Measurements from ENCODE around the gene BCR. TPM values are rescaled to one million over a fixed set of nuclear protein-coding genes. Genes with fewer than 3 reads are reported as not detected.

The BCR gene
- polyA plus RNA-seq, 3 donors: 10.3 to 37.9 (median 14.8) TPM

DNA sequence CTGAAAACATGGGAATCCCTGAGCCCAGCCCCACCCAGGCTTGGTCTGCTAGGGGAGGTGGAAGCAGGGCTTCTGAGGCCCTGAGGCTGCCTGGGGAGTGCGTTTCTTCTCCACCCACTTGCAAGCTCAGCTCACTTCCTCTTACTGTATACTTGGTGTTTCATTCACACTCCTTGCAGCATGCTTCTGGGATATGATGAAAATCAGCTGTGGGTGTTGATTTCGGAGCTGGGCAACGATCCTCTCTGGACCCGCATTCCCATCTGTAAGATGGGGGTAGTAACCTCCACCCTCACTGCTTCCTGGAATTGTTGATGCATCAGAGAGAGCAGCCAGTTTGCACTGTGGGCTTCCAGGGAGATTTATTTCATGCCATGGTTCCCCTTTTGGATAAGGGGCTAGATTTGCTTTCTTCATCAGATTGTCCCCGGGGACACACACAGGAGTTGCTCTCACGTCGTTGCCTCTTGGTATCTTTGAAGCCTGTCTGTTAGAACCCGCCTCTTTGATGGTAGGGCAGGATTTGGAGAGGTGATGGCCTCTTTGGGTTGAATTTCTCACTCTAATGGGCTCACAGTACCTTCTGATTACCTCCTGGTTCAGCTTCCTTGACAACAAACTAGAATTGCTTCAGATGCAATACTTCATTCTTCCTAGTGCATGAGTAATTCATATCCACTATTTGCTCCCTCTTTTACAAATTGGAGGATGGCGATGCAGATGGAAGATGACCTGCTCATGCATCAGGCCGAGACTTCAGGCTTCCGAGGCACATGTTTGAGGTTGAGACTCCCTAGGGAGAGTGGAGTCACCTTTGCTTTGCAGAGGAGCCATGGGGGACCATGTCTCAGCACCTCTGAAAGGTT, 40.4 kb downstream of the BCR start:
- H3K27ac ChIP-seq (ENCODE audit: low read depth, low read length): no peak overlapping the region
- WGBS, 3 donors: 47 to 76% (median 48%) methylated on average over 11 of the region's 11 CpGs

GRCh38 chr22:23221351-23221804, 41.1 kb downstream of the BCR start:
- 86 to 93% (median 88%) methylated on average over 3 of the region's 3 CpGs for WGBS, 3 donors

GRCh38 chr22:23222033-23222792, 41.9 kb downstream of the BCR start:
- WGBS, 3 donors: 66 to 92% (median 72%) methylated on average over 11 of the region's 11 CpGs
- H3K27ac ChIP-seq (ENCODE audit: low read depth, low read length): no peak overlapping the region

More at GRCh38 chr22:23221351-23221804, 41.1 kb downstream of the BCR start:
- H3K27ac ChIP-seq (ENCODE audit: low read depth, low read length): no peak overlapping the region

- WGBS, 3 donors: 80 to 85% (median 81%) methylated on average over 4 of the region's 4 CpGs
- no peak overlapping the region for H3K27ac ChIP-seq (ENCODE audit: low read depth, low read length)
These were observed 42.7 kb downstream of the BCR start for GRCh38 chr22:23222793-23223568.

DNA sequence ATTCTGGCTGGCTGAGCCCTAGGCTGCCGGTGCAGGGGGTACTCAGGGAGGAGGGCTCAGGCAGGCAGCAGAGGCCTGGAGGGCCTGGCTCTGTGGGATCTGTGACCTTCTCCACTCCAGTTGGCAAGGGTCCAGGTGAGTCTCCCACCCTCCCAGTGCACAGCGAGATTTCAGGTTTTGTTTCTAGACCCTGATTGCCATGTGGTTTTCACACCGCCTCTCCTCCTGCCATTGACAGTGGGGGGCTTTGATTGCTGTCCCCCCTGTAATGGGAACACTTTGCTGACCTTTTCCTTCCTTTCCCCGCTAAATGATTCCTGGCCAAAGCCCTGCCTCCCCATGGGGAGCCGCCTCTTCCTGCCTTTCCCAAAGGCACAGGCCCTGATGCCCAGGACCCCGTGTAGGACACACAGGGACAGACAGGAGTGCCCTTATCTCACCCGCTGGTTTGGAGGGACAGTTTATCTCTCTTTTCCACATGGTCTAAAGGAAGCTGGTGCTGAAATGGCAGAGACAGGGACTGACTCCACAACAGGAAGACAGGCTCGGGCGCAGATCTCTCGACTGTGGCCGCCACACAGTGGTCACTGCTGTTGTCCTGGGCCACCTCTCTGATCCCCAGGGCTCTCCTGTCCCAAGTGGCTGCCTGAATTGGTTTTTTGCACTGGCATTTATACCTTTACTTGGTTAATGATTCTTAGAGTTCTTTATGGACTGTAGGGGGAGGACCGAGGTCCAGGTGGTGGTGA, 43.4 kb downstream of the BCR start:
- 55 to 59% (median 56%) methylated on average over 12 of the region's 12 CpGs for WGBS, 3 donors
- H3K27ac ChIP-seq (ENCODE audit: low read depth, low read length): no peak overlapping the region

- 86 to 91% (median 87%) methylated on average over 7 of the region's 7 CpGs for WGBS, 3 donors
- H3K27ac ChIP-seq (ENCODE audit: low read depth, low read length): no peak overlapping the region
These were observed 44.5 kb downstream of the BCR start for GRCh38 chr22:23224846-23225245.

DNA sequence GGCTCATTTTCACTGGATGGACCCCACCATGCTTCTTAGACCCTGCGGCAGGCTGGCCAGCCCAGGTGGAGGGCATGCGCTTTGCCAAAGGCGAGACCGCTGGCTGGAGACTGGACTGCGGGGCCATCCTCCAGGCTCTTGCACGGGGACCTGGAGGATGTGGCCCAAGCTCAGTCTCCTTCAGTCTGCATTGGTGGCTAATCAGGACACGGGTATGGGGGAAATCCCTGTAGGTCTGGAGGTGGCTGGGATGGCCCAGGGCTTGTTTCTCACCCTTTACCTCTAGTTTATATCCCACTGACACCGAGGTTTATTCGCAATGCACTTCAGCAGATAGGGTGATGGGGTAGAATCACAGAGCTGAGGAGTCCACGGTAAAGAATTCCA, 45.0 kb downstream of the BCR start:
- H3K27ac ChIP-seq (ENCODE audit: low read depth, low read length): peak overlapping the region; percentile 21
- WGBS, 3 donors: 77 to 89% (median 78%) methylated on average over 10 of the region's 10 CpGs

- peak overlapping the region; percentile 21 for H3K27ac ChIP-seq (ENCODE audit: low read depth, low read length)
- WGBS, 3 donors: 11 to 67% (median 13%) methylated on average over 8 of the region's 8 CpGs
These were observed 45.6 kb downstream of the BCR start for GRCh38 chr22:23225724-23226496.

- no peak overlapping the region for H3K27ac ChIP-seq (ENCODE audit: low read depth, low read length)
These were observed 46.2 kb downstream of the BCR start for GRCh38 chr22:23226497-23226850.

GRCh38 chr22:23227380-23227779, 47.1 kb downstream of the BCR start:
- no peak overlapping the region for H3K27ac ChIP-seq (ENCODE audit: low read depth, low read length)
- 77 to 96% (median 89%) methylated on average over 1 of the region's 1 CpG for WGBS, 3 donors

DNA sequence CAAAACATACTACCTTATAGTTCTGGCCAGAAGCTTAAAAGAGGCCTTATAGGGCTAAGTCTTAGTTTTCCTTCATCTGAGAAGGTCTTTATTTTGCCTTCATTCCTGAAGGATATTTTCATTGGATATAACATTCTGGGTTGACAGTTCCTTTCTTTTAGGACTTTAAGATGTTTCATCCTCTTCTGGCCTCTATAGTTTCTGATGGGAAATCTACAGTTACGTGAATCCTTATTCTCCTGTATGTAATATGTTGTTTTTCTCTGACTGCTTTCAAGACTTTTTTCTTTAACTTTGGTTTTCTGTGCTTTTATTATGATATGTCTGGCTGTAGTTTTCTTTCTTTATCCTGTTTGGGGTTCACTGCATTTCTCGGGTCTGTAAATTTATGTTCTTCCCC, 48.2 kb downstream of the BCR start:
- 96 to 99% (median 97%) methylated on average over 2 of the region's 2 CpGs for WGBS, 3 donors
- no peak overlapping the region for H3K27ac ChIP-seq (ENCODE audit: low read depth, low read length)

- WGBS, 3 donors: 89 to 94% (median 93%) methylated on average over 4 of the region's 4 CpGs
- H3K27ac ChIP-seq (ENCODE audit: low read depth, low read length): no peak overlapping the region
These were observed 49.3 kb downstream of the BCR start for GRCh38 chr22:23229646-23230045.

DNA sequence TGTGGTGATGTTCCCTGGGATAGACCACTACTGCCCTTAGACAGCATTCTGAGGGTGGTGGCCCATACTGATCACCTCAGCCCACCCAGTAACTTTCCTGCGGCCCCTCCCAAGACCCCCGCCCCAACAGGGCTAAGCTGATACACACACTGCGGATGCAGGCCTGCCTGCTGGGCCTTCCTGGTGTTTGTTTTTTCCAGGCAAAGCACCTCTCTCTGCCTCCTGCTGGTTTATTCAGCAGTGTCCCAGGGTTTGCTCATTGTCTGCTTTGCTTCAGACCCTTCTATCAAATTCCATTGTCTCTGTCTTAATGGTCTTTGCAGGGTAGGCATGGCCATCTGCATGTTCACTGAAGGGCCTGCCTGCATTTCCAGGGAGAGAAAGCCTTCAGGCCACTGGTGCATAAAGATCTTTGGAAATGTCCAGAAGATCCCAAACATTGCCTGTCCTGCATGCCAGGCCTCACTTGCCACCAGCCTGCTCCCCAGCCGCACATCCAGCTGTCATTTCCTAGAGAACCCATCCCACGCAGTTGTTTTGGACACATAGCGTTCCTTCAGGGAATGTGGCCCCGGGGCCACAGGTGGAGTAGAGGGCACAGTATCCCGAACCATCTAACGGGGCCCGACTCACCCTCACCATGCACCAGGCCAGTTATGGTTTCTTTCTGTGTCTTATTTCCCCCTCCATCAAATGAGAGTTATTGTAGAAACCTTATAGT, 50.2 kb downstream of the BCR start:
- no peak overlapping the region for H3K27ac ChIP-seq (ENCODE audit: low read depth, low read length)
- WGBS, 3 donors: 92 to 96% (median 93%) methylated on average over 10 of the region's 10 CpGs

GRCh38 chr22:23231471-23232093, 51.3 kb downstream of the BCR start:
- H3K27ac ChIP-seq (ENCODE audit: low read depth, low read length): no peak overlapping the region
- WGBS, 3 donors: 88 to 97% (median 97%) methylated on average over 5 of the region's 5 CpGs

GRCh38 chr22:23232094-23232905, 52.0 kb downstream of the BCR start:
- no peak overlapping the region for H3K27ac ChIP-seq (ENCODE audit: low read depth, low read length)

DNA sequence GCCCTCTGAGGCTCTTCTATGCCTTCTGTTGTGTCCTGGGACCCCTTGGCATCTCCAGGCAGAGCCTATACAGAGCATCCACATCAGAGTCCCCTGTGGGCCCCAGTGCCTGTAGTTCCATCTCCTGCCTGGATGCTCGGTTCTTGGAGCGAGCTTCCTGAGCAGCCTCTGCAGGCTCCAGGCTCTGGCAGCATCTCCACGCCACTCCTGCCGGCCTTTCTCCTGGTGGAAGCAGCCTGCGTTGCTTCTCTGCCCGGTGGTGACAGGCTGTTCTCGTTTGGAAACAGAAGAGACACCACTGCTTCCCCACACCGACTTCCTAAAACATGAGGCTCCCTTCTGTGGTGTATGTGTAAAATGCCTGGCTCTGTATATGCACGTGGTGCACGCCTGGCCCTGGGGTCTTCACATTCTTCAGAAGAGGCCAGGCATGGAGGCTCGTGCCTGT, 52.8 kb downstream of the BCR start:
- no peak overlapping the region for H3K27ac ChIP-seq (ENCODE audit: low read depth, low read length)
- 49 to 79% (median 64%) methylated on average over 11 of the region's 11 CpGs for WGBS, 3 donors

More at GRCh38 chr22:23232094-23232905, 52.0 kb downstream of the BCR start:
- WGBS, 3 donors: 94 to 97% (median 96%) methylated on average over 9 of the region's 9 CpGs

Measured in adipose tissue (tissue), 3 donors.